MCF 10A (cell line): ENCODE data around the gene BCL2. TPM values are rescaled to one million over a fixed set of nuclear protein-coding genes. Genes with fewer than 3 reads are reported as not detected.

Experiments
- BruUV-seq: library from RNA; stranded (reverse); fragments of 400-500 nt; replicated peaks from 2 replicates; lab custom pipeline; 2021; lab: Mats Ljungman, UMichigan
- CTCF ChIA-PET: fragments of 300-600 bp; sonication (Branson Sonifier 250); formaldehyde crosslinking; extraction: SDS; loops from one replicate; lab custom pipeline; 2021; ENCODE audit warnings: antibody characterized with exemption, inconsistent platforms; lab: Yijun Ruan, JAX
- POLR2A ChIA-PET: fragments of 300-600, 350-650 bp; sonication (Branson Sonifier 250); formaldehyde crosslinking; extraction: SDS; loops from one replicate; lab custom pipeline; 2020; ENCODE audit warnings: antibody characterized with exemption, inconsistent platforms; lab: Yijun Ruan, JAX
- DNase-seq: peaks from one replicate; pipeline ENCODE4 v3.0.0-alpha.2; 2018; ENCODE audit not compliant: unreplicated experiment
- H3K27ac Mint-ChIP-seq: one replicate; pipeline ENCODE4 v1.8.0; 2022; ENCODE audit warnings: mild to moderate bottlenecking, low read depth, mixed read lengths; ENCODE audit not compliant: unreplicated experiment
- H3K27me3 Mint-ChIP-seq: one replicate; pipeline ENCODE4 v1.8.0; 2022; ENCODE audit warnings: mixed read lengths; ENCODE audit not compliant: insufficient read depth, unreplicated experiment
- H3K36me3 Mint-ChIP-seq: one replicate; pipeline ENCODE4 v1.8.0; 2022; ENCODE audit warnings: mild to moderate bottlenecking, moderate library complexity, mixed read lengths; ENCODE audit not compliant: insufficient read depth, unreplicated experiment
- H3K4me1 Mint-ChIP-seq: one replicate; pipeline ENCODE4 v1.8.0; 2022; ENCODE audit warnings: mixed read lengths; ENCODE audit not compliant: insufficient read depth, unreplicated experiment
- H3K4me3 Mint-ChIP-seq: one replicate; pipeline ENCODE4 v1.8.0; 2022; ENCODE audit warnings: mild to moderate bottlenecking, moderate library complexity, mixed read lengths; ENCODE audit not compliant: unreplicated experiment
- H3K9me3 Mint-ChIP-seq: one replicate; pipeline ENCODE4 v1.8.0; 2022; ENCODE audit warnings: mixed read lengths; ENCODE audit not compliant: unreplicated experiment
- CTCF ChIP-seq: fragments of 200-600 bp; IDR thresholded peaks from one replicate; pipeline ENCODE4 v1.8.0; 2022; ENCODE audit warnings: antibody characterized with exemption, mild to moderate bottlenecking; ENCODE audit not compliant: unreplicated experiment
- intact Hi-C: fragments of 100-400 bp; cut with micrococcal nuclease; formaldehyde crosslinking; loops from 2 replicates; pipeline ENCODE4 v1.14.1; 2022
- total RNA-seq: library from RNA; stranded (reverse); gene quantifications from 2 replicates; pipeline ENCODE4 v1.2.3, GENCODE V29; 2022

The BCL2 gene
- total RNA-seq, 1 experiment from 2014 or later = 3.0 TPM

- ChIA-PET POLR2A (interaction anchor here (0.9 to 1.6 kb wide), 2 partner anchors 10 to 18 kb away, joined by 3 read pairs; no protein-coding TSS in a partner anchor), CTCF (no interaction called here)
- H3K36me3 Mint-ChIP-seq = no peaks in the 10 kb centered on the region
- intact Hi-C loops = no loop called here
- no TSS peak for BruUV-seq
- no peaks in the 10 kb centered on the region for H3K9me3 Mint-ChIP-seq
- H3K4me3 Mint-ChIP-seq = no peak overlapping the region
- DNase-seq = no peak
- H3K27me3 Mint-ChIP-seq = no peaks in the 10 kb centered on the region
- no peak for TF ChIP-seq CTCF
- no peak overlapping the region for H3K27ac Mint-ChIP-seq
- H3K4me1 Mint-ChIP-seq = no peaks in the 10 kb centered on the region
Measured at GRCh38 chr18:63207143-63207790, 112.3 kb downstream of the BCL2 start.

GRCh38 chr18:63206433-63207142 lies 113.0 kb downstream of the BCL2 start:
- POLR2A ChIA-PET = interaction anchor here (0.5 to 1.6 kb wide), 3 partner anchors 9 to 22 kb away, joined by 3 read pairs; no protein-coding TSS in a partner anchor
- BruUV-seq = no TSS peak
- no peaks in the 10 kb centered on the region for H3K4me1 Mint-ChIP-seq
- no peaks in the 10 kb centered on the region for H3K36me3 Mint-ChIP-seq
- TF ChIP-seq CTCF = no peak
- DNase-seq = no peak
- intact Hi-C loops = no loop called here
- CTCF ChIA-PET = no interaction called here
- H3K4me3 Mint-ChIP-seq = no peak overlapping the region
- no peaks in the 10 kb centered on the region for H3K27me3 Mint-ChIP-seq
- no peak overlapping the region for H3K27ac Mint-ChIP-seq
- H3K9me3 Mint-ChIP-seq = no peaks in the 10 kb centered on the region

- no peaks in the 10 kb centered on the region for H3K9me3 Mint-ChIP-seq
- H3K4me1 Mint-ChIP-seq = no peaks in the 10 kb centered on the region
- intact Hi-C loops = no loop called here
- CTCF ChIA-PET = no interaction called here
- H3K27me3 Mint-ChIP-seq = no peaks in the 10 kb centered on the region
- TF ChIP-seq CTCF = no peak
- no TSS peak for BruUV-seq
- no peak for DNase-seq
- no peaks in the 10 kb centered on the region for H3K36me3 Mint-ChIP-seq
- H3K4me3 Mint-ChIP-seq = no peak overlapping the region
- H3K27ac Mint-ChIP-seq = no peak overlapping the region
- POLR2A ChIA-PET = no interaction called here
Measured at GRCh38 chr18:63205791-63206252, 113.7 kb downstream of the BCL2 start.

GRCh38 chr18:63203497-63203896 lies 116.1 kb downstream of the BCL2 start:
- BruUV-seq = no TSS peak
- H3K9me3 Mint-ChIP-seq = no peaks in the 10 kb centered on the region
- CTCF ChIA-PET = interaction anchor here (0.8 kb wide), 1 partner anchor 31 kb away, joined by 4 read pairs; no protein-coding TSS in a partner anchor
- no peak for DNase-seq
- H3K27me3 Mint-ChIP-seq = no peaks in the 10 kb centered on the region
- H3K4me3 Mint-ChIP-seq = no peak overlapping the region
- no peaks in the 10 kb centered on the region for H3K4me1 Mint-ChIP-seq
- no peak for TF ChIP-seq CTCF
- POLR2A ChIA-PET = no interaction called here
- intact Hi-C loops = no loop called here
- H3K27ac Mint-ChIP-seq = no peak overlapping the region
- no peaks in the 10 kb centered on the region for H3K36me3 Mint-ChIP-seq
